Caco-2 (cell line): ENCODE measurements around the gene PTDSS2. TPM values are rescaled to one million over a fixed set of nuclear protein-coding genes. Genes with fewer than 3 reads are reported as not detected.

Experiments
- BruUV-seq: library from RNA; stranded (reverse); fragments of 400-500 nt; replicated peaks from 2 replicates; lab custom pipeline; 2021; lab: Mats Ljungman, UMichigan
- CTCF ChIA-PET: fragments of 300-600 bp; sonication (Branson Sonifier 250); formaldehyde crosslinking; loops from one replicate; lab custom pipeline; 2022; ENCODE audit warnings: antibody characterized with exemption; lab: Charles Lee
- POLR2A ChIA-PET: fragments of 300-600 bp; sonication (Branson Sonifier 250); formaldehyde crosslinking; loops from one replicate; lab custom pipeline; 2022; ENCODE audit warnings: antibody characterized with exemption; lab: Charles Lee
- DNase-seq, 2 experiments: peaks; one replicate each; pipeline versions ENCODE4 v3.0.0 to v3.0.0-alpha.2; 2020 to 2022
- H3K27me3 ChIP-seq: replicated peaks from 2 replicates; pipeline ENCODE4 v1.6.0; 2011; ENCODE audit warnings: low read length; ENCODE audit not compliant: control insufficient read depth, insufficient read depth
- H3K36me3 ChIP-seq: 2 replicates; pipeline ENCODE4 v1.5.1; 2011; ENCODE audit warnings: low read length; ENCODE audit not compliant: control insufficient read depth, insufficient read depth
- H3K4me1 ChIP-seq: fragments of 250-450 bp; sonication (Bioruptor Pico); 2 replicates; pipeline ENCODE4 v1.5.1; 2020; ENCODE audit warnings: mild to moderate bottlenecking
- H3K4me3 ChIP-seq: 2 replicates; pipeline ENCODE4 v1.5.1; 2011; ENCODE audit warnings: low read depth, mild to moderate bottlenecking, control low read depth, low read length
- H3K9me3 ChIP-seq: fragments of 250-450 bp; sonication (Bioruptor Pico); 2 replicates; pipeline ENCODE4 v1.5.1; 2020; ENCODE audit warnings: mild to moderate bottlenecking, moderate library complexity
- H3K27ac Mint-ChIP-seq: one replicate; pipeline ENCODE4 v1.8.0; 2022; ENCODE audit warnings: mixed read lengths; ENCODE audit not compliant: unreplicated experiment
- H3K27me3 Mint-ChIP-seq: one replicate; pipeline ENCODE4 v1.8.0; 2022; ENCODE audit warnings: mixed read lengths; ENCODE audit not compliant: insufficient read depth, unreplicated experiment
- H3K36me3 Mint-ChIP-seq: one replicate; pipeline ENCODE4 v1.8.0; 2022; ENCODE audit warnings: mild to moderate bottlenecking, mixed read lengths; ENCODE audit not compliant: insufficient read depth, unreplicated experiment
- H3K4me1 Mint-ChIP-seq: one replicate; pipeline ENCODE4 v1.8.0; 2022; ENCODE audit warnings: low read depth, mixed read lengths; ENCODE audit not compliant: unreplicated experiment
- H3K4me3 Mint-ChIP-seq: one replicate; pipeline ENCODE4 v1.8.0; 2022; ENCODE audit warnings: mild to moderate bottlenecking, moderate library complexity, mixed read lengths; ENCODE audit not compliant: unreplicated experiment
- H3K9me3 Mint-ChIP-seq: one replicate; pipeline ENCODE4 v1.8.0; 2022; ENCODE audit warnings: mixed read lengths; ENCODE audit not compliant: unreplicated experiment
- intact Hi-C: fragments of 100-400 bp; cut with micrococcal nuclease; formaldehyde crosslinking; loops from one replicate; pipeline ENCODE4 v1.10.0; 2022; ENCODE audit not compliant: unreplicated experiment
- total RNA-seq: library from RNA; stranded (reverse); gene quantifications from 2 replicates; pipeline ENCODE4 v1.2.3, GENCODE V29; 2022
- TF ChIP-seq, protein P1 (sequence below), 2 experiments: fragments of 200-600 bp in 1 of 2; IDR thresholded peaks; 1 replicate in 1 of 2; 2 replicates in 1 of 2; pipeline versions ENCODE4 v1.5.1 to v1.8.0; 2011 to 2022; ENCODE audit warnings: antibody characterized with exemption in 1 of 2, control low read depth in 1 of 2, inconsistent platforms in 1 of 2, low read depth in 1 of 2, low read length in 1 of 2, mild to moderate bottlenecking in 1 of 2, moderate library complexity in 1 of 2; ENCODE audit not compliant: insufficient read depth in 1 of 2, severe bottlenecking in 1 of 2, unreplicated experiment in 1 of 2

PTDSS2 gene
- total RNA-seq, 1 experiment from 2014 or later = 44.3 TPM

DNA sequence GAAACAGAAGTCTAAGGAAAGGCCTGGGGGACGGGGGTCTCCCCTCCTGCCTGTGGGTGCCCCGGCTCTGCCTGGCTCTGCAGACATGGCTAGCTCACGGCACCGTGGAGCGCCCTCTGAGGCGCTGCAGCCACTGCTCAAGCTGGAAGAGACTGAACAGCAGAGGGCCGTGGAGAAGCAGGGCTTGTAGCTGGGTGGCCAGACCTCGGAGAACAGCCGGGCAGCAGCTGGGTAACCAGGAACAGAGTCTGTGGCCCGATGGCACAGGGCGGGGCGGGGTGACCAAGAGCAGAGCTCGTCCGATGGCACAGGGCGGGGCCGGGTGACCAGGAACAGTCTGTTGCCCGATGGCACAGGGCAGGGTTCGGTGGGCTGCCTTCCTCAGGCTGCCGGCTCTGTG lies 38.9 kb downstream of the PTDSS2 start:
- Histone ChIP-seq H3K4me3 (no peak overlapping the region), H3K27me3 (no peaks in the 10 kb centered on the region), H3K9me3 (no peaks in the 10 kb centered on the region), H3K4me1 (no peaks in the 10 kb centered on the region), H3K36me3 (no peaks in the 10 kb centered on the region)
- no peak for DNase-seq
- Mint-ChIP-seq H3K4me1 (no peaks in the 10 kb centered on the region), H3K36me3 (peaks cover 31% of the 10 kb centered on the region), H3K27ac (no peak overlapping the region), H3K9me3 (no peaks in the 10 kb centered on the region), H3K27me3 (no peaks in the 10 kb centered on the region), H3K4me3 (no peak overlapping the region)
- intact Hi-C loops = no loop called here
- BruUV-seq = no TSS peak
- CTCF ChIA-PET = no interaction called here
- TF ChIP-seq, protein P1, sequence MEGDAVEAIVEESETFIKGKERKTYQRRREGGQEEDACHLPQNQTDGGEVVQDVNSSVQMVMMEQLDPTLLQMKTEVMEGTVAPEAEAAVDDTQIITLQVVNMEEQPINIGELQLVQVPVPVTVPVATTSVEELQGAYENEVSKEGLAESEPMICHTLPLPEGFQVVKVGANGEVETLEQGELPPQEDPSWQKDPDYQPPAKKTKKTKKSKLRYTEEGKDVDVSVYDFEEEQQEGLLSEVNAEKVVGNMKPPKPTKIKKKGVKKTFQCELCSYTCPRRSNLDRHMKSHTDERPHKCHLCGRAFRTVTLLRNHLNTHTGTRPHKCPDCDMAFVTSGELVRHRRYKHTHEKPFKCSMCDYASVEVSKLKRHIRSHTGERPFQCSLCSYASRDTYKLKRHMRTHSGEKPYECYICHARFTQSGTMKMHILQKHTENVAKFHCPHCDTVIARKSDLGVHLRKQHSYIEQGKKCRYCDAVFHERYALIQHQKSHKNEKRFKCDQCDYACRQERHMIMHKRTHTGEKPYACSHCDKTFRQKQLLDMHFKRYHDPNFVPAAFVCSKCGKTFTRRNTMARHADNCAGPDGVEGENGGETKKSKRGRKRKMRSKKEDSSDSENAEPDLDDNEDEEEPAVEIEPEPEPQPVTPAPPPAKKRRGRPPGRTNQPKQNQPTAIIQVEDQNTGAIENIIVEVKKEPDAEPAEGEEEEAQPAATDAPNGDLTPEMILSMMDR (IDR thresholded peaks at IDR 0.05; ENCODE audit: insufficient read depth in 1 of 2, low read depth in 1 of 2, low read length in 1 of 2, severe bottlenecking in 1 of 2, unreplicated experiment in 1 of 2) = no peak
- POLR2A ChIA-PET = no interaction called here

DNA sequence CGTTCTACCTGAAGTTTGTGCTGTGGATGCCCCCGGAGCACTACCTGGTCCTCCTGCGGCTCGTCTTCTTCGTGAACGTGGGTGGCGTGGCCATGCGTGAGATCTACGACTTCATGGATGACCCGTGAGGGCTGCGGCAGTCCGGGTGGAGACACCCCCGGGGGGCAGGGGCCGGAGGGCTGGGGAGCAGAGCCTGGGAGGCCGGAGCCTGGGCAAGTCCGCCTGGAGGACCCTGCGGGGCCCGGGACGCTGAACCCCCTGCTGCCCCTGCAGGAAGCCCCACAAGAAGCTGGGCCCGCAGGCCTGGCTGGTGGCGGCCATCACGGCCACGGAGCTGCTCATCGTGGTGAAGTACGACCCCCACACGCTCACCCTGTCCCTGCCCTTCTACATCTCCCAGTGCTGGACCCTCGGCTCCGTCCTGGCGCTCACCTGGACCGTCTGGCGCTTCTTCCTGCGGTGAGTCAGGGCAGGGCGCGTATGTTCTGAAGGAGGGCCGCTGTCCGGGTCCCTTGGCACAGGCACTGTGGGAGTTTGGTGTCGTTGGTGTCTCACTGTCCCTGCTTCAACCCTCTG lies 39.6 kb downstream of the PTDSS2 start:
- Histone ChIP-seq H3K4me3 (no peak overlapping the region), H3K27me3 (no peaks in the 10 kb centered on the region), H3K36me3 (0 out of 2 replicates have a peak, but pooled peaks cover 2% of the 10 kb centered on the region), H3K9me3 (no peaks in the 10 kb centered on the region), H3K4me1 (no peaks in the 10 kb centered on the region)
- Mint-ChIP-seq H3K9me3 (no peaks in the 10 kb centered on the region), H3K27ac (no peak overlapping the region), H3K36me3 (peaks cover 36% of the 10 kb centered on the region), H3K4me3 (no peak overlapping the region), H3K4me1 (no peaks in the 10 kb centered on the region), H3K27me3 (no peaks in the 10 kb centered on the region)
- TF ChIP-seq, protein P1 (IDR thresholded peaks at IDR 0.05; ENCODE audit: insufficient read depth in 1 of 2, low read depth in 1 of 2, low read length in 1 of 2, severe bottlenecking in 1 of 2, unreplicated experiment in 1 of 2) = no peak
- DNase-seq = no peak
- BruUV-seq = no TSS peak
- POLR2A ChIA-PET = no interaction called here
- CTCF ChIA-PET = no interaction called here
- intact Hi-C loops = no loop called here

DNA sequence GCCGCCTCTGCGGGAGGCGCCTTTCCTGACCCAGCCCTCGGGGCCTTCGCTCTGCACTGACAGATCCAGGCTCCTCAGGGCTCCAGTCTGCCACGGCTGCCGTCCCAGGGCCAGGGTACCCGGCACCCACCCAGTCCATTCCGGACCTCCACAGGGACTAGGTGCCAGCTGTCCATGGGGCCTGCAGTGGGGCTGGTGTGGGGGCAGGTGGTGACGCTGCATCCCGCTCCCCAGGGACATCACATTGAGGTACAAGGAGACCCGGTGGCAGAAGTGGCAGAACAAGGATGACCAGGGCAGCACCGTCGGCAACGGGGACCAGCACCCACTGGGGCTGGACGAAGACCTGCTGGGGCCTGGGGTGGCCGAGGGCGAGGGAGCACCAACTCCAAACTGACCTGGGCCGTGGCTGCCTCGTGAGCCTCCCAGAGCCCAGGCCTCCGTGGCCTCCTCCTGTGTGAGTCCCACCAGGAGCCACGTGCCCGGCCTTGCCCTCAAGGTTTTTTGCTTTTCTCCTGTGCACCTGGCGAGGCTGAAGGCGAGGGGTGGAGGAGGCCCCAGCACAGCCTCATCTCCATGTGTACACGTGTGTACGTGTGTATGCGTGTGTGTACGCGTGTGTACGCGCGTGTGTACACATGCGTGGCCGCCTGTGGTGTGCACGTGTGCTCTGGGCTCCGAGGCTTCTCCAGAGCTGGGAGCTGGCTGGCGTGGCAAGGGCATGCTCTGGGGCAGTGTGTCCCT lies 40.3 kb downstream of the PTDSS2 start:
- H3K4me1 ChIP-seq = no peaks in the 10 kb centered on the region
- BruUV-seq = no TSS peak
- Mint-ChIP-seq H3K9me3 (no peaks in the 10 kb centered on the region), H3K36me3 (peaks cover 43% of the 10 kb centered on the region), H3K4me3 (no peak overlapping the region), H3K4me1 (no peaks in the 10 kb centered on the region), H3K27ac (no peak overlapping the region), H3K27me3 (no peaks in the 10 kb centered on the region)
- no peak overlapping the region for H3K4me3 ChIP-seq
- TF ChIP-seq, protein P1 (IDR thresholded peaks at IDR 0.05; ENCODE audit: insufficient read depth in 1 of 2, low read depth in 1 of 2, low read length in 1 of 2, severe bottlenecking in 1 of 2, unreplicated experiment in 1 of 2) = no peak
- intact Hi-C loops = no loop called here
- H3K9me3 ChIP-seq = no peaks in the 10 kb centered on the region
- 0 out of 2 replicates have a peak, but pooled peaks cover 2% of the 10 kb centered on the region for H3K36me3 ChIP-seq
- ChIA-PET CTCF (no interaction called here), POLR2A (no interaction called here)
- no peaks in the 10 kb centered on the region for H3K27me3 ChIP-seq
- DNase-seq = no peak
